Activated T-helper 9 cell treated with anti-CD3 and anti-CD28 coated beads, Interleukin-2, amount 50 U/mL, for 16 hours (primary cell): ENCODE measurements around the gene ABLIM1.
"Not testable (repeated sequence)": the region's sequence is repeated elsewhere in the genome, so short reads cannot be mapped to it uniquely, and the experiment has no call there.

ENCODE experiments used
- DNase-seq: peaks from one replicate; pipeline ENCODE4 v3.0.0-alpha.2; 2020; ENCODE audit warnings: low read depth

Gene ABLIM1

GRCh38 chr10:114658175-114658574, at the start of gene ABLIM1:
TSS of gene ABLIM1 (minus strand) at chr10:114658275. CDS start at chr10:114658200, 75 bp downstream.
- DNase-seq = no peak

- no peak for DNase-seq
These were observed 48.5 kb upstream of the ABLIM1 start for GRCh38 chr10:114706458-114707055.

GRCh38 chr10:114704679-114705078, 46.6 kb upstream of the ABLIM1 start:
- DNase-seq = no peak

- no peak for DNase-seq
These were observed 45.5 kb upstream of the ABLIM1 start for GRCh38 chr10:114703377-114704107.

- DNase-seq = no peak
These were observed 40.4 kb upstream of the ABLIM1 start for GRCh38 chr10:114698271-114699061.

GRCh38 chr10:114697061-114697598, 39.1 kb upstream of the ABLIM1 start:
- DNase-seq = no peak

- not testable (repeated sequence) for DNase-seq
These were observed 38.2 kb upstream of the ABLIM1 start for GRCh38 chr10:114696301-114696700.

GRCh38 chr10:114694752-114695151, 36.7 kb upstream of the ABLIM1 start:
- DNase-seq = no peak

GRCh38 chr10:114694062-114694461, 36.0 kb upstream of the ABLIM1 start:
- no peak for DNase-seq

- no peak for DNase-seq
These were observed 33.4 kb upstream of the ABLIM1 start for GRCh38 chr10:114691442-114691941.

GRCh38 chr10:114688786-114689185, 30.7 kb upstream of the ABLIM1 start:
- DNase-seq = no peak

GRCh38 chr10:114687459-114687858, 29.4 kb upstream of the ABLIM1 start:
- DNase-seq = no peak

GRCh38 chr10:114686013-114686412, 27.9 kb upstream of the ABLIM1 start:
- DNase-seq = no peak

GRCh38 chr10:114685456-114685855, 27.4 kb upstream of the ABLIM1 start:
- no peak for DNase-seq

GRCh38 chr10:114684822-114685209, 26.7 kb upstream of the ABLIM1 start:
- DNase-seq = no peak

GRCh38 chr10:114684084-114684821, 26.2 kb upstream of the ABLIM1 start:
- DNase-seq = no peak

GRCh38 chr10:114683593-114683992, 25.5 kb upstream of the ABLIM1 start:
- no peak for DNase-seq

GRCh38 chr10:114683162-114683561, 25.1 kb upstream of the ABLIM1 start:
- no peak for DNase-seq

GRCh38 chr10:114682532-114682931, 24.5 kb upstream of the ABLIM1 start:
- no peak for DNase-seq

- no peak for DNase-seq
These were observed 24.0 kb upstream of the ABLIM1 start for GRCh38 chr10:114682121-114682520.

- no peak for DNase-seq
These were observed 23.5 kb upstream of the ABLIM1 start for GRCh38 chr10:114681542-114681941.
